SH-SY5Y (cell line): Measurements from ENCODE around the gene KIF25.

Experiments used
- GATA2 ChIP-seq: IDR thresholded peaks from 2 replicates; pipeline ENCODE4 v1.6.1; 2011; ENCODE audit warnings: mild to moderate bottlenecking, low read depth, low read length
- GATA3 ChIP-seq: IDR thresholded peaks from 2 replicates; pipeline ENCODE4 v1.6.1; 2011; ENCODE audit warnings: low read depth, mild to moderate bottlenecking, low read length, moderate library complexity

DNA sequence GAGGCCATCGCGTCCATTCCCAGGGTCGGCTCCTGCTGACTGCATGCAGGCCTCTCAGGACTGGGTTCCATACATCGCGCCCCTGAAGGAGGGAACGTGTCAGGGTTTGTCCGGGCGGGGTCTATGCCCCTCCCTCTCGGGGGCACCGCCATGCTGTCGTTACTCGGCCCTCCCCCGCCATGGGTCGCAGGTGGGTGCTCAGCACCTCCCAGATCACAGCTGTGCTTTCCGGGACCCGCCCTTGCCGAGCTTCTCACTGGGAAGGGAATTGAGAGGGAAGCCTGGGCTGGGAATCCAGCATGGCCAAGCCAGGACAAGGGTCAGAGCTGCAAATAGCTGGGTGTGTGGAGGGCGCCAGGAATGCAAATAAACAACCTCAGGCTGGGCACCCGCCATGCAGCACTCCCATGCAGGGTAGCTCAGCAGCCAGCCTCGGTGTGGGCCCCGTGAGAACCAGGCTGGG, 81.5 kb downstream of the KIF25 start, which contains the start of gene FRMD1:
- TF ChIP-seq GATA3, result no peak
- no peak for TF ChIP-seq GATA2
